GM19372 (cell line): ENCODE data around the gene DOLK.

Source experiments
- ATAC-seq: cut with Tn5 transposase; IDR thresholded peaks from one replicate; pipeline ENCODE4 v1.9.1; 2021; ENCODE audit warnings: mild to moderate bottlenecking, low read depth, moderate library complexity; ENCODE audit not compliant: unreplicated experiment

DOLK gene

GRCh38 chr9:128910906-128911305, 36.5 kb downstream of the DOLK start:
- ATAC-seq = no peak

DNA sequence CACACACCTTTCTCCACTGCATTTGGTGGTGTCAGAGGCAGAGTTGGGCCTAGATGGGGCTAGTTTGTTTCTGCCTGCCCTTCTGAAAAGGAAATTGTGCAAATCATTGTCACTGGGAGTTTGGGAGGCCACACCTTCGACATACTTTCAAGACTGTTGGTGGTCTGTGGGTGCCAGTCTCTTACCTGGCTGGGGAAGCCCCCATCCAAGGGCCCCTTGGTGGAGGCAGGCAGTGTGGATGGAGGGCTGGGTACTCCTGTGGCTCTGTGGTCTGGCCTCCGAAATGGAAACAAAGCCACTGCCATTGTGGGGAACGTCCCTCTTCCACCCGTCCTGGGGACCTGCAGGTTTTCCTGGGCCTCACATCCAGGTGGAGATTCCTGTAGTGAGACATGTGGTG, 37.5 kb downstream of the DOLK start:
- no peak for ATAC-seq

DNA sequence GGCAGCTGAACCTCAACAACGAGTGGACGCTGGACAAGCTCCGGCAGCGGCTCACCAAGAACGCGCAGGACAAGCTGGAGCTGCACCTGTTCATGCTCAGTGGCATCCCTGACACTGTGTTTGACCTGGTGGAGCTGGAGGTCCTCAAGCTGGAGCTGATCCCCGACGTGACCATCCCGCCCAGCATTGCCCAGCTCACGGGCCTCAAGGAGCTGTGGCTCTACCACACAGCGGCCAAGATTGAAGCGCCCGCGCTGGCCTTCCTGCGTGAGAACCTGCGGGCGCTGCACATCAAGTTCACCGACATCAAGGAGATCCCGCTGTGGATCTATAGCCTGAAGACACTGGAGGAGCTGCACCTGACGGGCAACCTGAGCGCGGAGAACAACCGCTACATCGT, 39.0 kb downstream of the DOLK start:
- no peak for ATAC-seq

DNA sequence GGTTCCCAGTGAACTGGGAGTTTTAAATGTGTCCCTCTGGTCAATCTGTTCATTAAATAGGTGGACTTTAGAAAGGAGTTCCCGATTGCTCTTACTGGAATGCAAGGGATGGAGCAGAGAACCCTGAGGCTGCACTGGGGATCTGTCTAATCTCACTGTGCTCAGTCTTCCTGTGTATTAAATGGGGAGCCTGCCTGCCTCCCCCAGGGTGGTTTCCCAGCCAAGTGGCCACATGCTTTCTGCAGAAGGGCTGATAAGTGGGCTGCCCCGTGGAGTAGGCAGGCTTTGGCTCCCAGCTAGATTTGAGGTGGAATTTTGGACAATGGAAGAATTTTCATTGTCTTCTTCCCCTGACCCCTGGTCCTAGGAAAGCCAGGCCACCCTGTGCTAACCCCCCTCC, 40.7 kb downstream of the DOLK start:
- no peak for ATAC-seq

DNA sequence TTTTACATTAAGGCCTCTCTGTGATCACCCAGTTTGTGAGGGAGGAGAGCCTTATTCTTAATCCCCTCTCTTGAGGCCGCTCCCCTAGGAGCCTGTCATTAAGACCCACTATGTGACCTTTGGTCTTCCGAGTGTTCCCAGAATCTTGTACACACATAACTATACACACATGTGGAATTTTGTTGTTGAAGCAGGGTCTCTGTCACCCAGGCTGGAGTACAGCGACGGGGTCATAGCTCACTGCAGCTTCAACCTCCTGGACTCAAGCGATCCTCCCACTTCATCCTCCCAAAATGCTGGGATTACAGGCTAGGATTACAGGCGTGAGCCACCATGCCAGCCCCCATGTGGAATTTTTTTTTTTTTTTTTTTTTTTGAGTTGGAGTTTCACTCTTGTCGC, 41.4 kb downstream of the DOLK start:
- no peak for ATAC-seq

DNA sequence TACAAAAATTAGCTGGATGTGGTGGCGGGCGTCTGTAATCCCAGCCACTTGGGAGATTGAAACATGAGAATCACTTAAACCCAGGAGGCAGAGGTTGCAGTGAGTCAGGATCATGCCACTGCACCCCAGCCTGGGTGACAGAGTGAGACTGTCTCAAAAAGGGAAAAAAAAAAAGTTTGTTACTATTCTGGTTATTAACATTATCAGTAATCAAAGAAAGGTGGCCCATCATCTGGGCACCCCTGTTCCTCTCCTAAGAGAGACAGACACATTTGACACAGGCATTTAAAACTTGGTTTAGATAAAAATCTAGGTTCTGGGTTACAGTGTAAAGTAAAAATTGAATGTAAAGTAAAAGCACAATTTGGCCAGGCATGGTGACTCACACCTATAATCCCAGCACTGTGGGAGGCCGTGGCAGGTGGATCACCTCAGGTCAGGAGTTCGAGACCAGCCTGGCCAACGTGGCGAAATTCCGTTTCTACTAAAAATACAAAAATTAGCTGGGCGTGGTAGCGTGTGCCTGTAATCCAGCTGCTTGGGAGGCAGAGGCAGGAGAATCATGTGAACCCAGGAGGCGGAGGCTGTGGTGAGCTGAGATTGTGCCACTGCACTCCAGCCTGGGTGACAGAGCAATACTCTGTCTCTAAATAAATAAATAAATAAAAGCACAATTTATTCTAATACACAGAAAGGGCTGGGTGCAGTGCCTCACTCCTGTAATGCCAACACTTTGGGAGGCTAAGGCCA, 43.4 kb downstream of the DOLK start:
- no peak for ATAC-seq

- no peak for ATAC-seq
Observed at GRCh38 chr9:128903079-128903461, 44.3 kb downstream of the DOLK start.

GRCh38 chr9:128902351-128903078, 44.9 kb downstream of the DOLK start:
- ATAC-seq = peak; percentile 74

DNA sequence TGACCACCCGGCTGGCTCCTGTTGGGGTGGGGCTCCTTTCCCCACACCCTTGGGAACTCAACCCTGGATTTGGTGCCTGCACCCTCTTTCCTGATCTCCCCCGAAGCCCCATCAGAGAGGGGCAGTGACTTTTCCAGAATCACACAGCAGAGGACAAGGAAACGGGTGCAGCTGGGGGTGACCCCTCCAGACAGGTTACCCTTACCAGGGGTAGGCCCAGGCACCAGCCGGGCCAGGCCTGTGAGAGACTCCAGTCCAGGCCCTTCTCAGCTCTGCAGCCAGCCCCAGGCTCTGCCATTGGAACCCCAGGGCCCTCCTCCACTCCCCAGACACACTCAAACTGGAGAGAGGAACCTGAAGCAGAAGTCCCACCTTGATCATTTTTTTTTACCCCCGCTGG, 45.6 kb downstream of the DOLK start:
- no peak for ATAC-seq

GRCh38 chr9:128901379-128901778, 46.0 kb downstream of the DOLK start:
- ATAC-seq = no peak

GRCh38 chr9:128899566-128900322, 47.7 kb downstream of the DOLK start:
- no peak for ATAC-seq

DNA sequence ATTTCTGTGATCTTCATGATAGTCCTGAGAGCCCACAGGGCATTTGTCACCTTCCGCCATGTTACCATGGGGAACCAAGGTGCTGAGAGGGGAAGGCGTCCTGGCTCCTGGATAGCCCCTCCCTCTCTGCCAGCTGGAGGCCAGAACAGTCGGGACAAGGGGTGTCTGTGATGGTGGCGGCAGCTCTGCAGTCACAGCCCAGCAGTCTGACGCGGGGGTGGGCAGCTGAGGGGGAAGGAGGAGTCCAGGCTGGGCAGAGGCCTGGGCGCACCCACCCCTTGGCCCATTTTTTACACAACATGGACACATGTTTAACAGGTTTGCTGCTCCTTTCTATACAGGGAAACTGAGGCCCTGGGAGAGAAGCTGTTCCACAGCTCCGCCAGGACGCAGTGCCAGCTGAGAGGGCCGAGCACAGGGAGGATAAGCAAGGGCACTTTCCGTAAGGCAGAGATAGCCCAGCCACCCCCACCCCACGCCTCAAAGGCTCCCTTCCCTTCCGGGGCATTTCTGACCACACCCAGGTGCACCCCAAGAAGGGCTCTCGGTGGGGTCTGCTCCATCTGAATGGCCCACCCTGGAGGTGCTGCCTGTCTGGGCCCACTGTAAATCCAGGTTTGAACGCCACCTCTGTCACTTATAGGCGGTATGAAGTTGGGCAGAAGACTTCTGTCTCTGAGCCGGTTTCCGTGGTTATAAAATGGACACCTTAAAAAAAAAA, 48.4 kb downstream of the DOLK start:
- ATAC-seq = no peak

DNA sequence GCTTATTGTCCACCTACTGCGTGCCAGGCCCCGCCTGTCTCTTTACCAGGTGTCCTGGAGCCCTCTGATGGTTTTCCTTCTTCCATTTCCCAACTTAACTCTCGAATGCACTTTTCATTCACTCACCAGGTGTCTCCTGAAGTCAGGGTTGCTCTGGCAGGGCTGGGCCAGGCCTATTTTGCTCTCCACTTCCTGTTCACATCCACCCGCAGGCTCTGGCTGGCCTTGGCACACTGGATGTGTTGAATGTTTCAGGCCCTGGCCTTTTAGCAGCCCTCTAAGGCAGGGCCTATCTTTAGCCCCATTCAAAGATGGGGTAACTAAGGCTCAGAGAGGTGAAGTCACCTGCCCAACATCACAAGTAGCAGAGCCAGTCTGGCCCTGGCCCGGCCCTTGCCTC, 49.0 kb downstream of the DOLK start:
- no peak for ATAC-seq

GRCh38 chr9:128895556-128895955, 51.8 kb downstream of the DOLK start:
- ATAC-seq = no peak
